ENCODE data around the gene CAPN11. TPM values are rescaled to one million over a fixed set of nuclear protein-coding genes. Genes with fewer than 3 reads are reported as not detected.

The CAPN11 gene
- total and polyA plus RNA-seq, 9 of the 15 experiments (the other 6 are each of a cell fraction or from before 2014, with no cell fraction given), result 0.03 to 0.61 (median 0.17) TPM; not detected in 1

- peaks cover 8% of the 10 kb centered on the region for H3K9me1 ChIP-seq (ENCODE audit: control insufficient read depth, insufficient read depth, low read length)
- no TSS peak for BruUV-seq (replicated peaks)
- TF ChIP-seq U2AF2 (optimal IDR thresholded peaks at IDR 0.05; ENCODE audit: low read depth, low read length), result no peak
- TF ChIP-seq CTCF (IDR thresholded peaks at IDR 0.05 in 2 of 3, conservative IDR thresholded peaks at IDR 0.05 in 1 of 3; ENCODE audit: insufficient read depth in 2 of 3, low read depth in 1 of 3, low read length in 3 of 3), result peak; percentile 21 to 44 (median 28); a peak in 3 of 6 replicates
- in situ Hi-C loops (cut with MboI), result no loop called here
- no peak overlapping the region for H3K9ac ChIP-seq (ENCODE audit: insufficient read depth in 1 of 2, low read depth in 2 of 2, low read length in 2 of 2)
- DNase-seq (ENCODE audit: extremely low read depth in 1 of 4, low spot score in 3 of 4) (no peak), FAIRE-seq (no peak), ATAC-seq (peak; percentile 32; the same call in 1 of the 3 replicates)
- WGBS (ENCODE audit: insufficient coverage, low coverage, missing lambda C conversion rate), result 59% methylated on average over 3 of the region's 3 CpGs
- peaks cover 31% of the 10 kb centered on the region for H4K20me1 ChIP-seq (replicated peaks; ENCODE audit: control insufficient read depth, insufficient read depth, low read length)
- no peaks in the 10 kb centered on the region for H3K9me3 ChIP-seq (replicated peaks; ENCODE audit: control insufficient read depth, insufficient read depth, low read depth, low read length)
- intact Hi-C loops (cut with micrococcal nuclease), result no loop called here
- CTCF ChIA-PET (ENCODE audit: low intra/inter-chr PET ratio), result no interaction called here
- peaks cover 65% of the 10 kb centered on the region for H3K79me2 ChIP-seq (ENCODE audit: control insufficient read depth, insufficient read depth, low read length)
- peaks cover 97% of the 10 kb centered on the region for H3K36me3 ChIP-seq (ENCODE audit: control insufficient read depth, insufficient read depth, low read length)
- H3K4me2 ChIP-seq (ENCODE audit: insufficient read depth, low read length), result no peak overlapping the region
- H2AFZ ChIP-seq (ENCODE audit: low read depth, low read length), result no peak overlapping the region
- no peak overlapping the region for H3K4me3 ChIP-seq
- POLR2A ChIA-PET, result interaction anchor here (0.7 to 0.9 kb wide), 2 partner anchors 29 to 143 kb away, joined by 3 read pairs; no protein-coding TSS in a partner anchor
- no peaks in the 10 kb centered on the region for H3K27me3 ChIP-seq (ENCODE audit: control insufficient read depth in 2 of 2, insufficient read depth in 2 of 2, low read length in 2 of 2)
- H3K4me1 ChIP-seq (replicated peaks in 1 of 2; ENCODE audit: control insufficient read depth in 2 of 2, insufficient read depth in 2 of 2, low read length in 2 of 2), result peaks cover 17 to 22% of the 10 kb centered on the region in 2 experiments; a peak in 4 of 5 replicates
- H3K27ac ChIP-seq (ENCODE audit: extremely low read depth, low read depth, low read length), result no peak overlapping the region
Observed at GRCh38 chr6:44113414-44113813, 45.2 kb upstream of the CAPN11 start.

GRCh38 chr6:44115866-44116265 is 42.8 kb upstream of the CAPN11 start:
- in situ Hi-C loops (cut with MboI), result no loop called here
- peaks cover 28 to 45% of the 10 kb centered on the region in 2 experiments for H3K4me1 ChIP-seq (replicated peaks in 1 of 2; ENCODE audit: control insufficient read depth in 2 of 2, insufficient read depth in 2 of 2, low read length in 2 of 2)
- peaks cover 93% of the 10 kb centered on the region for H3K36me3 ChIP-seq (ENCODE audit: control insufficient read depth, insufficient read depth, low read length)
- peaks cover 78% of the 10 kb centered on the region for H3K79me2 ChIP-seq (ENCODE audit: control insufficient read depth, insufficient read depth, low read length)
- no peak for ATAC-seq
- intact Hi-C loops (cut with micrococcal nuclease), result loop anchor here (5.0 kb wide), 1 partner anchor 36 kb away; no protein-coding TSS in a partner anchor
- ChIA-PET POLR2A (interaction anchor here (0.8 to 2.0 kb wide), 7 partner anchors 8 to 147 kb away, joined by 3 to 6 read pairs (median 5); partner anchors contain the start of gene HSP90AB1), CTCF (ENCODE audit: low intra/inter-chr PET ratio) (no interaction called here)
- 83% methylated on average over 5 of the region's 5 CpGs for WGBS (ENCODE audit: insufficient coverage, low coverage, missing lambda C conversion rate)
- no peak overlapping the region for H3K27ac ChIP-seq (ENCODE audit: extremely low read depth, low read depth, low read length)
- no peaks in the 10 kb centered on the region for H3K27me3 ChIP-seq (ENCODE audit: control insufficient read depth in 2 of 2, insufficient read depth in 2 of 2, low read length in 2 of 2)
- H4K20me1 ChIP-seq (replicated peaks; ENCODE audit: control insufficient read depth, insufficient read depth, low read length), result peaks cover 45% of the 10 kb centered on the region
- no TSS peak for BruUV-seq (replicated peaks)
- no peak for DNase-seq (ENCODE audit: extremely low read depth in 1 of 4, low spot score in 3 of 4)
- H3K4me2 ChIP-seq (ENCODE audit: insufficient read depth, low read length), result no peak overlapping the region
- no peak overlapping the region for H3K4me3 ChIP-seq
- peaks cover 8% of the 10 kb centered on the region for H3K9me1 ChIP-seq (ENCODE audit: control insufficient read depth, insufficient read depth, low read length)
- H3K9ac ChIP-seq (ENCODE audit: insufficient read depth in 1 of 2, low read depth in 2 of 2, low read length in 2 of 2), result no peak overlapping the region
- no peaks in the 10 kb centered on the region for H3K9me3 ChIP-seq (replicated peaks; ENCODE audit: control insufficient read depth, insufficient read depth, low read depth, low read length)
- FAIRE-seq, result no peak
- no peak overlapping the region for H2AFZ ChIP-seq (ENCODE audit: low read depth, low read length)
- TF ChIP-seq EP300 (IDR thresholded peaks at IDR 0.05; ENCODE audit: low read length) (no peak), HNRNPUL1 (IDR thresholded peaks at IDR 0.05; ENCODE audit: low read length) (no peak), SIN3A (IDR thresholded peaks at IDR 0.05; ENCODE audit: borderline replicate concordance in 2 of 2, control insufficient read depth in 1 of 2, low read depth in 2 of 2, low read length in 2 of 2) (no peak), ZNF395 (CRISPR knock-in tag; IDR thresholded peaks at IDR 0.05) (no peak), TARDBP (IDR thresholded peaks at IDR 0.05) (no peak), PRMT5 (CRISPR knock-in tag; IDR thresholded peaks at IDR 0.05) (no peak), MAFK (IDR thresholded peaks at IDR 0.05; ENCODE audit: low read length) (no peak), ZBTB26 (CRISPR knock-in tag; IDR thresholded peaks at IDR 0.05) (no peak), TAF7 (tag; IDR thresholded peaks at IDR 0.05) (no peak), PHTF2 (CRISPR knock-in tag; IDR thresholded peaks at IDR 0.05) (no peak)

All from K562 (cell line).